OCI-LY3 (cell line): Measurements from ENCODE around the gene FNIP2.
"Not testable (repeated sequence)": the region's sequence is repeated elsewhere in the genome, so short reads cannot be mapped to it uniquely, and the experiment has no call there.

Source experiments
- H2AFZ ChIP-seq: fragments of 200-600, 300-600 bp; shearing (Covaris generic); 2 replicates; pipeline ENCODE4 v1.6.0; 2014; ENCODE audit warnings: antibody characterized with exemption, low read depth, low read length
- H3K27ac ChIP-seq: fragments of 200-600, 300-600 bp; sonication (generic); 2 replicates; pipeline ENCODE4 v1.5.1; 2014; ENCODE audit warnings: mild to moderate bottlenecking, low read length, moderate library complexity, mixed read lengths
- H3K27me3 ChIP-seq: fragments of 200-600, 300-600 bp; sonication (generic); 2 replicates; pipeline ENCODE4 v1.6.1; 2014; ENCODE audit warnings: low read depth, low read length, mixed read lengths
- H3K36me3 ChIP-seq: fragments of 200-600, 300-600 bp; sonication (generic); replicated peaks from 2 replicates; pipeline ENCODE3; 2014; ENCODE audit warnings: low read depth, low read length, mixed read lengths
- H3K4me1 ChIP-seq: fragments of 300-600, 200-600 bp; sonication (generic); 2 replicates; pipeline ENCODE4 v1.6.1; 2014; ENCODE audit warnings: low read length, mixed read lengths
- H3K4me2 ChIP-seq: fragments of 200-600, 300-600 bp; sonication (generic); 2 replicates; pipeline ENCODE4 v1.6.1; 2014; ENCODE audit warnings: low read length, mixed read lengths
- H3K4me3 ChIP-seq: fragments of 300-600, 200-600 bp; sonication (generic); 2 replicates; pipeline ENCODE4 v1.5.1; 2014; ENCODE audit warnings: antibody characterized with exemption, mild to moderate bottlenecking, low read length, moderate library complexity
- H3K79me2 ChIP-seq: fragments of 300-600, 200-600 bp; shearing (Covaris generic); 2 replicates; pipeline ENCODE4 v1.6.1; 2014; ENCODE audit warnings: mild to moderate bottlenecking, low read length, mixed read lengths
- H3K9ac ChIP-seq: fragments of 300-600, 200-600 bp; shearing (Covaris generic); 2 replicates; pipeline ENCODE4 v1.6.0; 2014; ENCODE audit warnings: mild to moderate bottlenecking, low read length, moderate library complexity
- H3K9me3 ChIP-seq: fragments of 200-600, 300-600 bp; shearing (Covaris generic); 2 replicates; pipeline ENCODE4 v1.6.1; 2014; ENCODE audit warnings: low read length, mixed read lengths; ENCODE audit not compliant: insufficient read depth
- H4K20me1 ChIP-seq: fragments of 200-600, 300-600 bp; sonication (generic); 2 replicates; pipeline ENCODE4 v1.6.1; 2016; ENCODE audit warnings: low read length, mixed read lengths; ENCODE audit not compliant: insufficient read depth
- CTCF ChIP-seq: fragments of 200-600, 300-600 bp; sonication (generic); IDR thresholded peaks from 2 replicates; pipeline ENCODE4 v1.5.1; 2014; ENCODE audit warnings: antibody characterized with exemption, low read length, low read depth
- EZH2phosphoT487 ChIP-seq: fragments of 200-600 bp; shearing (Covaris generic); IDR thresholded peaks from 2 replicates; pipeline ENCODE4 v1.6.1; 2018; ENCODE audit warnings: antibody characterized with exemption, mixed run types, low read depth

The FNIP2 gene

GRCh38 chr4:158738866-158739265 is 30.0 kb upstream of the FNIP2 start:
- Histone ChIP-seq H3K27me3 (peaks cover 23% of the 10 kb centered on the region), H2AFZ (no peak overlapping the region), H3K9me3 (no peaks in the 10 kb centered on the region), H4K20me1 (no peaks in the 10 kb centered on the region), H3K4me2 (no peak overlapping the region), H3K4me1 (no peaks in the 10 kb centered on the region), H3K27ac (no peak overlapping the region), H3K36me3 (no peaks in the 10 kb centered on the region), H3K9ac (no peak overlapping the region), H3K4me3 (no peak overlapping the region), H3K79me2 (no peaks in the 10 kb centered on the region)
- TF ChIP-seq EZH2phosphoT487 = no peak
- TF ChIP-seq CTCF = no peak

- no peaks in the 10 kb centered on the region for H3K4me1 ChIP-seq
- no peaks in the 10 kb centered on the region for H4K20me1 ChIP-seq
- H3K9ac ChIP-seq = no peak overlapping the region
- H3K4me2 ChIP-seq = no peak overlapping the region
- no peaks in the 10 kb centered on the region for H3K9me3 ChIP-seq
- no peak overlapping the region for H3K4me3 ChIP-seq
- H2AFZ ChIP-seq = no peak overlapping the region
- H3K27ac ChIP-seq = no peak overlapping the region
- H3K36me3 ChIP-seq = no peaks in the 10 kb centered on the region
- peaks cover 31% of the 10 kb centered on the region for H3K27me3 ChIP-seq
- no peak for TF ChIP-seq EZH2phosphoT487
- no peak for TF ChIP-seq CTCF
- H3K79me2 ChIP-seq = no peaks in the 10 kb centered on the region
Observed at GRCh38 chr4:158739600-158739999, 29.2 kb upstream of the FNIP2 start.

- no peak for TF ChIP-seq CTCF
- no peak for TF ChIP-seq EZH2phosphoT487
- H3K4me1 ChIP-seq = no peaks in the 10 kb centered on the region
- H2AFZ ChIP-seq = no peak overlapping the region
- H3K4me3 ChIP-seq = no peak overlapping the region
- no peak overlapping the region for H3K27ac ChIP-seq
- no peak overlapping the region for H3K9ac ChIP-seq
- peaks cover 31% of the 10 kb centered on the region for H3K27me3 ChIP-seq
- H3K36me3 ChIP-seq = no peaks in the 10 kb centered on the region
- H3K9me3 ChIP-seq = no peaks in the 10 kb centered on the region
- no peaks in the 10 kb centered on the region for H4K20me1 ChIP-seq
- H3K79me2 ChIP-seq = no peaks in the 10 kb centered on the region
- H3K4me2 ChIP-seq = no peak overlapping the region
Observed at GRCh38 chr4:158741326-158742021, 27.4 kb upstream of the FNIP2 start.

- H3K36me3 ChIP-seq, H3K4me3 ChIP-seq, H2AFZ ChIP-seq, H3K4me2 ChIP-seq, H3K27ac ChIP-seq, H3K9me3 ChIP-seq, H4K20me1 ChIP-seq, H3K9ac ChIP-seq, H3K4me1 ChIP-seq, H3K79me2 ChIP-seq: not testable (repeated sequence)
- peaks cover 24% of the 10 kb centered on the region; the same call in 1 of the 2 replicates for H3K27me3 ChIP-seq
Observed at GRCh38 chr4:158746537-158746936, 22.3 kb upstream of the FNIP2 start.
